Cerebellar cortex (tissue), 1 donor: Measurements from ENCODE around the gene LPIN2.
"Not testable (repeated sequence)": the region's sequence is repeated elsewhere in the genome, so short reads cannot be mapped to it uniquely, and the experiment has no call there.

Experiments used
- DNase-seq: peaks from one replicate; pipeline ENCODE4 v3.0.0-alpha.2; 2015; ENCODE audit warnings: low spot score

Gene LPIN2, protein sequence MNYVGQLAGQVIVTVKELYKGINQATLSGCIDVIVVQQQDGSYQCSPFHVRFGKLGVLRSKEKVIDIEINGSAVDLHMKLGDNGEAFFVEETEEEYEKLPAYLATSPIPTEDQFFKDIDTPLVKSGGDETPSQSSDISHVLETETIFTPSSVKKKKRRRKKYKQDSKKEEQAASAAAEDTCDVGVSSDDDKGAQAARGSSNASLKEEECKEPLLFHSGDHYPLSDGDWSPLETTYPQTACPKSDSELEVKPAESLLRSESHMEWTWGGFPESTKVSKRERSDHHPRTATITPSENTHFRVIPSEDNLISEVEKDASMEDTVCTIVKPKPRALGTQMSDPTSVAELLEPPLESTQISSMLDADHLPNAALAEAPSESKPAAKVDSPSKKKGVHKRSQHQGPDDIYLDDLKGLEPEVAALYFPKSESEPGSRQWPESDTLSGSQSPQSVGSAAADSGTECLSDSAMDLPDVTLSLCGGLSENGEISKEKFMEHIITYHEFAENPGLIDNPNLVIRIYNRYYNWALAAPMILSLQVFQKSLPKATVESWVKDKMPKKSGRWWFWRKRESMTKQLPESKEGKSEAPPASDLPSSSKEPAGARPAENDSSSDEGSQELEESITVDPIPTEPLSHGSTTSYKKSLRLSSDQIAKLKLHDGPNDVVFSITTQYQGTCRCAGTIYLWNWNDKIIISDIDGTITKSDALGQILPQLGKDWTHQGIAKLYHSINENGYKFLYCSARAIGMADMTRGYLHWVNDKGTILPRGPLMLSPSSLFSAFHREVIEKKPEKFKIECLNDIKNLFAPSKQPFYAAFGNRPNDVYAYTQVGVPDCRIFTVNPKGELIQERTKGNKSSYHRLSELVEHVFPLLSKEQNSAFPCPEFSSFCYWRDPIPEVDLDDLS

DNA sequence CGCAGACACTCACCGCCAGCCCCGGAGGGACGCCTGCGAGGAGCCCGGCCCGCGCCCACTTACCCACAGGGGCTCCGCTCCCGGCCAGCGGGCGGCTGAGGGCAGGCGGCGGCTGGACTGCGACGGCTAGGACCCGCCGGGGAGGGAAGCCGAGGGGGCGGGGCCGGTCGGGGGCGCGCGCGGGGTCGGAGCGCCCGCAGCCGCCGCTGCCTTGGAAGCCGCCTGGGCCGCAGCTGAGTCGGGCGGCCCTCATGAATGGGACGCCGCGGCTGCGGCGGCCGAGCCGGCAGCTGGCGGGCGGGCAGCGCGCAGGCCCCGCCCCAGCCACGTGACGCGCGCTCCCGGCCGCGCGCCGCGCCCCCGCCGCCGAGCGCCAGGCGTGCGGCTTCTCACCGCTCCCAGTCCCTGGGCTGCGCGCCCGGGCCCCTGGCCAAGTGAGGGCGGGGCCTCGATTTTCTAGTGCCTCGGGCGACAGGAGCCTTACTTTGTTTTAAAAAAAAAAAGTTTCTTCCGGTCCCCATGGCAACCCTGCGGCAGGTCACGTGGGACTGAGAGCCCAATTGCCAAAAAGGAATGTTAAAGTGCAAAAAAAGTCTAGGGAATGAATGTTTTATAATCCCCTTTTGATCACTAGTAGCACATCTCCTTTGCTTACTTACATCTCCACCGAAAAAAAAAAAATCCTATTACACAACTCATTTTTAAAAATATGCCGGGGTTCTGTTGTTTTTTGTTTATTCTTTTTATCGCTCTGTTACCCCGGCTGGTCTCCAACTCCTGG lies at the start of gene LPIN2:
Gene LPIN2, minus strand, starts transcription at position 121 of the 781 bp plus-strand sequence. CDS start 52,304 bp downstream, outside the sequence.
- DNase-seq: peak; percentile 92

DNA sequence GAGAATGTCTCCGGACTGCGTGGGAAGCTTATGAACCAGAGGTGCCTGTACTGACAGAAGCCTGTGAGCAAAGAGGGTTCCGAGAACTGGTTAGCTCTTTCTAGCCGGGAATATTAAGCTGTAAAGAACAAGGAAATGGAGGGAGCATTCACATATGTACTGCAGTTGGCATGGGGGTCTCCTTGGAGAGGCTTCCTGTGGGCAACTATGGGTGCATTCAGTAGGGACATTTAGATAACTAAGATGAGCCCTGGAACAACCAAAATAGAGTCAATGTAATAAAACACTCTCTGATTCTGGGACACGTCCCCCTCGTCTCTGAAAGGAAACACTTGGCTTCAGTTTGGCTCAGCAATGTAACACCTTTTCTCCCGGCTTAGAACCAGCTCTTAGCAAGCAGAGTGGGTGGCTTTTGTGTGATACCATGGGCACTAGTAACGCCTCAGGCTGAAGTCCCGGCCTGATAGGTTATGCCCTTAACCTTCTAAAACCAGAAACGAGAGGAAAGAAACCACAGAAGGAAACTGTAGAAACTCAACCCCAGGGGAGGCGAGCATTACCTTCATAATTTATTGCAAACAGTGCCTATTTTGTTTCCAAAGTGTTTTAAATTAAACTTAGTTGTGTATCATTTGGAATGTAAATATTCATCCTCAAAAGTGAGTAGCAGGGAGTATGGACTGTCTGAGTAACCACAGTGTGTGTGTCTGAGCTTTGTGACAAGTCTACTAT lies 48.8 kb upstream of the LPIN2 start:
- no peak for DNase-seq

DNA sequence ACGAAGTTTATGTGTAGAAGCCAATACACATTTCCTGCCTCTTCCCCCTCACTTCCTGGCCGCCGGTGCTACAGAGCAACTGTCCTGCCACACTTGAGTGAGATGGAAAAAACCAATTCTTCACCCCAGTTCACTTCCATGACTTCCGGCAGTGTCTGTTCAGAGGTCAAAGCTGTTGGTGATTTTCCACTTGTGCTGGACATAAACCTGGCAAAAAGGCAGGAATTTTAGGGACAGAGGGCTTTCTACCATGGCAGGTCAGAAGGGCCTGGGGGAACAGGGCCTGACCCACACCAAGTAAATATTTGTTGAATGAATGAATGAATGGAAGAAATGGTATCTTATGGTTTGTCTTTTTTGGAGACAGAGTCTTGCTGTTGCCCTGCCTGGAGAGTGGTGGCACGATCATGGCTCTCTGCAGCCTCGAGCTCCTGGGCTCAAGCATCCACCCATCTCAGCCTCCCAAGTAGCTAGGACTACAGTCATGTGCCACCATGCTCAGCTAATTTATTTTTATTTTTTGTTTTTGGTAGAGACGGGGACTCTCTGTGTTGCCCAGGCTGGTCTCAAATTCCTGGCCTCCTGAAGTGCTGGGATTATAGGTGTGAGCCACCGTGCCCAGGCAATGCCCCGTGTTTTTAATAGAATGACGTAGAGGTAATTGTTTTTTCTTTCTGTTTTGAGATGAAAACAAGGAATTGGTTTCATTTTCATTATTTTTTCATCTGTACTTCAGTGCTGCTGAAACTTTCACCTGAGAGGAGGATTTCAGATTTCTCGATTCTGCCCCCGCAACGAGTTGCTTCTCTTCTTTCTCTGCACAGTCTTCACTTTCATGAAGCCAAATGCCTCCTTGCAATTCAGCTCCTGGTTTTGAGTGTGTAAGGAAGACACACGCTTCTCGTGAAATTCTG lies 48.0 kb upstream of the LPIN2 start:
- DNase-seq: no peak

DNA sequence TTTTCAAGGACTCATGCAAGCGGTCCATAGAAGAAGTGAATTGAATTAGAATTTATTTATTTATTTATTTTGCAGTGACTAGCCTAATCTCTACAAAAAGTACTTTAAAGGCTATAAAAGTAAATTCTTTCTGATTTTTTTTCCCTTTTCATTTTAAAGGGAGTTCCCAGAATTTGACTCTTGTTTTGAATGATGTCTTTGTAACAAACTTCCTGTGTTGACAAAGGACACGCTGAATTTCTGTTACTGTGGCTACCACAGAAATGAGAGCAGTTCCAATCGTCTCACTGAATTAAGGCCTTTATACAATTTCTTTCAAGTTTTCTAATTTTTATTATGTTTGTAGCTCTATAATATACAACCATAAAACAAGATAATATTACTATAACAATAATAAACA lies 46.3 kb upstream of the LPIN2 start:
- DNase-seq: no peak

DNA sequence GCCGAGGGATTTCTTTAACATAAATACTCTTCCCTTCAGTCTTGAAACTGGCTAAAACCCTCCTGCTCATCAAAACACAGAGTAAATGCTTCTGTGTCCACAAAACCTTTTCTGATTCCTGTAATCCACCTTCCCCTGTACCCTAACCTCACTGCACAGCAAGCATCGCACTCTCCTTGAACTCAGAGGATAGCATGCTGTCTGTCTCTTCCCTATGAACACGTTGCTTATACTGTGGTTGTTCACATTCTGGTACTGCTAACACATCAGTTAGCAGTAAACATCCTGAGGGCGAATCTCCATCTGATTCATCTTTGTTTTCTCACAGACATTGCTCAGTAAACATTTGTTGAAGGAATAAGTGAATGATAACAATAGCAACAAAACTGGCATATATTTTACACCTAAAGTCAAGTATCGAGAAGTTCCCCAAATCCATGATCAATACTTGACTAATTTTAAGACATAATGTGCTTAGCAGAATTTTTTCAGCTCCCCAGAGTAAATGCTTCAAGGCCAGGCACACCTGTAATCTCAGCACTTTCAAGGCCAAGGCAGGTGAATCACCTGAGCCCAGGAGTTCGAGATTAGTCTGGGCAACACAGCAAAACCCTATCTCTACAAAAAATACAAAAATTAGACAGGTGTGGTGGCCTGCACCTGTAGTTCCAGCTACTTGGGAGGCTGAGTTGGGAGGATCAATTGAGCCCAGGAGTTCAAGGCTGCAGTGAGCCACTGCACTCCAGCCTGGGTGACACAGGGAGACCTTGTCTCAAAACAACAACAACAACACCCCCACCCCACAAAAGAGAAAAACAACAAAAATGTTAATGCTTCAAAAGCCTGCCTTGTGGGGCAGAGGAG lies 45.6 kb upstream of the LPIN2 start:
- DNase-seq: no peak

DNA sequence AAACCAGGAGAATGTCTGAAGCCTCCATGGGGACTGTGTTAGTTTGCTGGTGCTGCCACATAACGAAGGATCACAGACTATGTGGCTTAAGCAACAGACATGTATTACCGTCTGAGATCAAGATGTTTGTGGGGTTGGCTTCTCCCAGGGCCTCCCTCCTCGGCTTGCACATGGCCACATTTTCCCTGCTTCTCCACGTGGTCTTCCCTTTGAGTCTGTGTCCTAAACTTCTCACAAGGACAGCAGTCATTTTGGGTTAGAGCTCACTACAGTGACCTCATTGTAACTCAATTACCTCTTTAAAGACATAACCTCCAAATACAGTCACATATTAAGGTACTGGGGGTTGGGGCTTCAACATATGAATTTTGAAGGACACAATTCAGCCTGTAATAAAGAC lies 44.6 kb upstream of the LPIN2 start:
- no peak for DNase-seq

DNA sequence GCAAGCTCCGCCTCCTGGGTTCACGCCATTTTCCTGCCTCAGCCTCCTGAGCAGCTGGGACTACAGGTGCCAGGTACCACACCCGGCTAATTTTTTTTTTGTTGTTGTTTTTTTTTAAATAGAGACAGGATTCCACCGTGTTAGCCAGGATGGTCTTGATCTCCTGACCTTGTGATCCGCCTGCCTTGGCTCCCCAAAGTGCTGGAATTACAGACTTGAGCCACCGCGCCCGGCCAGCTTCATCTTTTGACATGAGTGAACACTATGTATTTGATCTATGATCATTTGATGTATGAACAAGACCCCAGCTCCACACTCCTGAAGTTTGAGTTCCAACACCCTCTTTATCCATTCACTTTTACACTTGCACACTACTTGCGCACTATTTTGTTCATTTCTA lies 43.4 kb upstream of the LPIN2 start:
- DNase-seq: no peak

DNA sequence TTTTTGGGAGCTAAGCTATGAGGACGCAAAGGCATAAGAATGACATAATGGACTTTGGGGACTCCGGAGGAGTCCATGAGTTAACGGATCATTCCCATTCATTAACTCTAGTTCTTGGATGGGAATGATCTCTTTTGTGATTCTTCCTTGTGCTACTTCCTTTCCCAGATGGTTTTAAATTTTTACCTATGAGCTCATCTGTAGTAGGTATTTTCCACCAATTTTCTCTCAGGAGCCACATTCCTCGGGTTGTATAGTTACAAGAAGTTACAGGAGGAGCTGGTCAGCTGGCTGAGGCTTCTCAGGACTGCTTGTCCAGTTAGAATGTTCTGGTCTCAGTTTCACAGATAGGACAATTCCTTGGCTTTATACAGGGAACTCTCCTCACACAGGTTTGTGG lies 42.9 kb upstream of the LPIN2 start:
- DNase-seq: no peak

DNA sequence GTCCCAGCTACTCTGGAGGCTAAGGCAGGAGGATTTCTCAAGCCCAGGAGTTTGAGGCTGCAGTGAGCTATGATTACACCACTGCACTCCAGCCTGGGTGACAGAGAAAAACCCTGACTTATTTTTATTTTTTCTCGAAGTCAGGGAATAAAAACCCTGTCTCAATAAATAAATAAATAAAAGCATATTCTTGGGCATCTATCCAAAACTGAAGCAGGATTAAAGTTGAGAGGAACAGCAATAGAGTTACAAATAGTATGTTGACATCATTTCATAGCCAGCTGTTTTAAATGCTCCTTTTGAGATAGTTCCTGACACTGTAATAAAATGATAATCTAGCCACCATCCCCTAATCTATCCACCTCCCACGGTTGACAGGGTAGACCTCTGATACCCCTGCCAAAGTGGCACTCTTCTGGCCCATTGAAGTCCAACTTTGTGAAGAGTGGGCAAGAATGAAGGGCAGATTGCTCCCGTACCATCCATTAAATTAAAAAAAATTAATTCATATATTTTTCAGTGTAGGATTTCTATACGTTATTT lies 42.3 kb upstream of the LPIN2 start:
- no peak for DNase-seq

DNA sequence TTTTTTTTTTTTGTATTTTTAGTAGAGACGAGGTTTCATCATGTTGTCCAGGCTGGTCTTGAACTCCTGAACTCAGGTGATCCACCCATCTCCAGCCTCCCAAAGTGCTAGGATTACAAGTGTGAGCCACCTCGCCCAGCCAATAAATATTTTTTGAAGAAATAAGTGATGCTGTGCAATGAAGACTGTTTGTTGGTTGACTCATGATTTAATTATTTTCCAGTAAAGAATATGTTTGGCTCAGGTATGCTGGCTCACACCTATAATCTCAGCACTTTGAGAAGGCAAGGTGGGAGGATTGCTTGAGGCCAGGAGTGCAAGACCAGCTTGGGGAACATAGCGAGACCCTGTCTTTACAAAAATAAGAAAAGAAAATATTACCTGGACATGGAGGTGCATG lies 41.8 kb upstream of the LPIN2 start:
- no peak for DNase-seq

DNA sequence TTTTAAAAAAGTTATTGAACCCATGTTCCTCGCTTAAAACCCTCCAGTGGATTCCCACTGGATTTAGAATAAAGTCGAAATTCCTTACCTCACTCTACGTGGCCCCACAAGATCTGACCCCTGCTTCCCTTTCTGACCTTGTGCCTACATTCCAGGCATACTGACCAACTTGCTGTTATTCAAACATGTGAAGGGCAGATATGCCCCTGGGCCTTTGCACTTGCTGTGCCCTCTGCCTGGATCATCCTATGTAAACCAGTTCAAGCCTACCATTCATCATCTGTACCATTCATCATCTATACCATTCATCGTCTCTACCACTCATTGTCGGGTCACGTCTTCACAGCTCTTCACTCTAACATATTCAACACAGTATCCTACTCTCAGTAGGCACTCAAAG lies 41.3 kb upstream of the LPIN2 start:
- no peak for DNase-seq

DNA sequence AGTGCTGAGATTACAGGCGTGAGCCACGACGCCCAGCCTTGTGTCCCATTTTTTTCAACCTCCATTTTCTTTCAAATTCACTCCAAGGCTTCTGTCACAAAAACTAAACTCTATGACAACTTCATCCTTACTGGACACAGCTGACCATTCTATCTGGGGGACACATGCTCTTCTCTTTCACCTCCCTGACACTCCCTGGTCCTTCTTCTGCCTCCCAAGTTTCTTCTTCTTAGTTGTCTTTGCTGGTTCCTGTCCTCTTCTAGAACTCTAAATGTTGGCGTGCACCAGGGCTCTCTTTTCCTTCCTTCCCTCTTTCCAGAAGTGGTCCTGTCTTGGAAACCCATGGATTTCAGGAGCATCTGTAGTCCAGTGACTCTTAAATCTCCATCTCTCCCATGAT lies 40.1 kb upstream of the LPIN2 start:
- DNase-seq: no peak

DNA sequence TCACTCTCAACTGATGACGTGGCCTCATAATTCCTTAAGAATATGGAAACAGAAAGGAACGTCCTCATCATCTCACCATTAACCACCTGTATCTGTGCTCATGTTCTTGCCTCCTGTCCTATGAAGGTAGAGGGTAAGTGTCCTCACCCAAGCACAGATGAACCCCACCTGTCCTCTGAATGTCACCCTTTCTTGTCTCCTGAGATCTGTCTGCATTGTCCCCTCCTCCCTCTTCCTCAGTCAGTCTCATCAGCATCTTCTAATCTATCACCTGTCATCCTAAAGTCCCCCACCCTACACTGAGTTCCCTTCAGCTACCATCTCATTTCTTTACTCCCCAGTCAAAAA lies 39.4 kb upstream of the LPIN2 start:
- no peak for DNase-seq

DNA sequence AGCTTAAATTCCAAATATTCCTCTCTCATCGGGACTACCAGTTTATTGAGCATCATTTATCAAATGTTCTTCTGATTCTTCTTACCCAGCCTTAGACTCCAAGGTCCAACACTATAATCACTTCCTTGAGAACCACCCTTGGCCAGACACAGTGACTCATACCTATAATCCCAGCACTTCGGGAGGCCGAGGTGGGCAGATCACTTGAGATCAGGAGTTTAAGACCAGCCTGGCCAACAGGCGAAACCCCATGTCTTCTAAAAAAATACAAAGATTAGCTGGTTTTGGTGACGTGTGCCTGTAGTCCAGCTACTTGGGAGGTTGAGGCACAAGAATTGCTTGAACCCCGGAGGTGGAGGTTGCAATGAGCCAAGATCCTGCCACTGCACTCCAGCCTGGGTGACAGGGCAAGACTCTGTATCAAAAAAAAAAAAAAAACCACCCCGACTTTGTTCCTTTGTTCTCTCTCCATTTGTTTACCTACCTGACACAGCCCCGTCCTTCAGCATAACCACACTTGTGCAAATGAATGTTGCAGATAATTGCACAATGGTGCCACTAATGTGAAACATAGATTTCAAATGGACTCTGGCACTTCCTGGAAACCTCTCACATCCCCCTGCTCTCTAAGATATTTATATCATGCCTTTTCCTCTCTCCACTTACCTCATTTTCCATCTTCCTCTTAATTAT lies 38.9 kb upstream of the LPIN2 start:
- DNase-seq: no peak

DNA sequence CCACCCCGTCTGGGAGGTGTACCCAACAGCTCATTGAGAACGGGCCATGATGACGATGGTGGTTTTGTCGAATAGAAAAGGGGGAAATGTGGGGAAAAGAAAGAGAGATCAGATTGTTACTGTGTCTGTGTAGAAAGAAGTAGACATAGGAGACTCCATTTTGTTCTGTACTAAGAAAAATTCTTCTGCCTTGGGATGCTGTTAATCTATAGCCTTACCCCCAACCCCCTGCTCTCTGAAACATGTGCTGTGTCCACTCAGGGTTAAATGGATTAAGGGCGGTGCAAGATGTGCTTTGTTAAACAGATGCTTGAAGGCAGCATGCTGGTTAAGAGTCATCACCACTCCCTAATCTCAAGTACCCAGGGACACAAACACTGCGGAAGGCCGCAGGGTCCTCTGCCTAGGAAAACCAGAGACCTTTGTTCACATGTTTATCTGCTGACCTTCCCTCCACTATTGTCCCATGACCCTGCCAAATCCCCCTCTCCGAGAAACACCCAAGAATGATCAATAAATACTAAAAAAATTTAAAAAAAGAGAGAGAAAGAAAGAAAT lies 37.0 kb upstream of the LPIN2 start:
- not testable (repeated sequence) for DNase-seq

DNA sequence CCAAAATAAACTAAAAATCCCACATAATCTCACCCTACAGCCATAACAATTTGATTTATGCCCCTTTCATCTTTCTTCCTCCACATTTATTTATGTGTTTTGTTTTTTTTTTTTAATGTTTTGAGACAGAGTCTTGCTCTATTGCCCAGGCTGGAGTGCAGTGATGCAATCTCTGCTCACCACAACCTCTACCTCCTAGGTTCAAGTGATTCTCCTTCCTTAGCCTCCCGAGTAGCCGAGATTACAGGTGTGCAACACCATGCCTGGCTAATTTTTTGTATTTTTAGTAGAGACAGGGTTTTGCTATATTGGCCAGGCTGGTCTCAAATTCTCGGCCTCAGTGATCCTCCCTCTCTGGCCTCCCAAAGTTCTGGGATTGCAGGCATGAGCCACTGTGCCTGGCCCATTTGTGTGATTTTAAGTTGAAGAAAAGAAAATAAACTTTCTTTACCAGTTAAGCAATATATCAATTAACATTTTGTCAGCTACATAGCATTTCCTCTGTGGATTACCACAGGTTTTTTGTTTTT lies 35.9 kb upstream of the LPIN2 start:
- no peak for DNase-seq

DNA sequence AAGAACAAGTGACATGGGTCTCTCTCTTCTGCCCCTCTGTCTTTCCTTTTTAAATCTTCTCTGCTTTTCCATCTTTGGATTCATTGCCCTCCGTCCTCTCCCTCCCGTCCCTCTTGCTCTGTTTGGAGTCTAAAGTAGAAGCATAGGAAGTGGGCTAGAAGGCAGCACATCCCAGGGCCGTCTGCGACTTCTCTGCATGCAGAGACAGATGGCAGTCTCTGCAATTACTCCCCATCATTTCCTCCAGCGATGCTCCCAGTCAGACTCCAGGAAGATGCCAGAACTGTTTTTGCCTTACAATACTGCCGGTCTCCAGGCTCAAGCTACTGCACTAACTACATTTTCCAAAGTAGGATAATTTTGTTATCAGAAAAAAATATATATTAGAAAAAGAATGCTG lies 35.2 kb upstream of the LPIN2 start:
- DNase-seq: peak; percentile 90

DNA sequence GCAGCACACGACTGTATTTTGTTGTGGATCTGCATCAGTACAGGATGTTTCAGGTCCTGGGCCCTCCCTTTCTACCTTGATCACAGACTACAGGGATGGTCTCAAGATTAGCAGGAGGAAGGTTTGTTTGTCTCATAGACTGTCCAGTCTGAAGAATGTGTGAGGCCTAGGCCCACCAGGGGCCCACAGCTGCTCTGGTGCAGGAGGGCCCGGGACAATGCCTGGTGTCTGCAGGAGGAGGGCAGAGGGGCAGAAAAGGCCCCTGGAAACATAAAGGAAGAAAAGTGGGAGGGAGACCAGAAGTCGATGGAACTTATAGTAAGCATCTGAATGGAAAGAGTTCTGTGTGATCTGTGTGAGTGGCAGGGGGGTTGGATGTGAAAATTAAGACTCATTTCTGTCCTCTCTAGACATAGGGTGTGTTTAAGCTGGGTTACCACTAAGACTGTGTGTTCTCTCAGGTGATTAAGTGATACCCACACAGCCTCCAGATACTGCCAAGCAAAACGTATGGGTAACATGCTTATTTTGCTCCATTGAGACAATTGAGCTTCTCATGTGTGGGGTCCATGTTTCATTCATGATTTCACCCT lies 33.4 kb upstream of the LPIN2 start:
- DNase-seq: no peak
